Measurements from ENCODE around the gene RPL7L1.
"Not testable (repeated sequence)": the region's sequence is repeated elsewhere in the genome, so short reads cannot be mapped to it uniquely, and the experiment has no call there.

RPL7L1 gene

GRCh38 chr6:42894041-42894828 lies 14.8 kb downstream of the RPL7L1 start:
- DNase-seq, result not testable (repeated sequence)

GRCh38 chr6:42896178-42896719 lies 16.8 kb downstream of the RPL7L1 start:
- no peak for DNase-seq

- DNase-seq, result peak; percentile 48
Measured at GRCh38 chr6:42898891-42899361, 19.5 kb downstream of the RPL7L1 start.

GRCh38 chr6:42899871-42900270 lies 20.5 kb downstream of the RPL7L1 start:
- DNase-seq, result no peak

GRCh38 chr6:42901538-42901957 lies 22.1 kb downstream of the RPL7L1 start:
- DNase-seq, result peak; percentile 54

GRCh38 chr6:42902429-42903263 lies 23.2 kb downstream of the RPL7L1 start:
- DNase-seq, result not testable (repeated sequence)

GRCh38 chr6:42904467-42904866 lies 25.1 kb downstream of the RPL7L1 start:
- no peak for DNase-seq

- DNase-seq, result no peak
Measured at GRCh38 chr6:42907336-42907735, 27.9 kb downstream of the RPL7L1 start.

GRCh38 chr6:42909835-42910234 lies 30.4 kb downstream of the RPL7L1 start:
- DNase-seq, result no peak

GRCh38 chr6:42911171-42912021 lies 32.0 kb downstream of the RPL7L1 start:
- DNase-seq, result no peak

- no peak for DNase-seq
Measured at GRCh38 chr6:42914546-42914945, 35.1 kb downstream of the RPL7L1 start.

GRCh38 chr6:42915732-42916131 lies 36.3 kb downstream of the RPL7L1 start, which contains the start of gene PTCRA:
Gene PTCRA, plus strand, starts transcription at chr6:42916053. Its CDS starts 17 bp downstream, at chr6:42916070.
- DNase-seq, result no peak

GRCh38 chr6:42916288-42916687 lies 36.9 kb downstream of the RPL7L1 start:
- no peak for DNase-seq

- no peak for DNase-seq
Measured at GRCh38 chr6:42921801-42922200, 42.4 kb downstream of the RPL7L1 start.

GRCh38 chr6:42923666-42924065 lies 44.2 kb downstream of the RPL7L1 start:
- DNase-seq, result no peak

GRCh38 chr6:42925248-42925857 lies 45.9 kb downstream of the RPL7L1 start:
- DNase-seq, result no peak

GRCh38 chr6:42928986-42929820 lies 49.8 kb downstream of the RPL7L1 start, which contains the start of gene CNPY3:
Gene CNPY3, plus strand, starts transcription at chr6:42929480. Its CDS starts 91 bp downstream, at chr6:42929571.
- DNase-seq, result peak; percentile 88

GRCh38 chr6:42929821-42930360 lies 50.5 kb downstream of the RPL7L1 start:
- peak; percentile 41 for DNase-seq

- no peak for DNase-seq
Measured at GRCh38 chr6:42932412-42932811, 53.0 kb downstream of the RPL7L1 start.

- DNase-seq, result no peak
Measured at GRCh38 chr6:42933205-42933604, 53.8 kb downstream of the RPL7L1 start.

- DNase-seq, result no peak
Measured at GRCh38 chr6:42935322-42935721, 55.9 kb downstream of the RPL7L1 start.
